Measurements from ENCODE around the gene SPECC1L.
"Not testable (repeated sequence)": the region's sequence is repeated elsewhere in the genome, so short reads cannot be mapped to it uniquely, and the experiment has no call there.

Gene SPECC1L

DNA sequence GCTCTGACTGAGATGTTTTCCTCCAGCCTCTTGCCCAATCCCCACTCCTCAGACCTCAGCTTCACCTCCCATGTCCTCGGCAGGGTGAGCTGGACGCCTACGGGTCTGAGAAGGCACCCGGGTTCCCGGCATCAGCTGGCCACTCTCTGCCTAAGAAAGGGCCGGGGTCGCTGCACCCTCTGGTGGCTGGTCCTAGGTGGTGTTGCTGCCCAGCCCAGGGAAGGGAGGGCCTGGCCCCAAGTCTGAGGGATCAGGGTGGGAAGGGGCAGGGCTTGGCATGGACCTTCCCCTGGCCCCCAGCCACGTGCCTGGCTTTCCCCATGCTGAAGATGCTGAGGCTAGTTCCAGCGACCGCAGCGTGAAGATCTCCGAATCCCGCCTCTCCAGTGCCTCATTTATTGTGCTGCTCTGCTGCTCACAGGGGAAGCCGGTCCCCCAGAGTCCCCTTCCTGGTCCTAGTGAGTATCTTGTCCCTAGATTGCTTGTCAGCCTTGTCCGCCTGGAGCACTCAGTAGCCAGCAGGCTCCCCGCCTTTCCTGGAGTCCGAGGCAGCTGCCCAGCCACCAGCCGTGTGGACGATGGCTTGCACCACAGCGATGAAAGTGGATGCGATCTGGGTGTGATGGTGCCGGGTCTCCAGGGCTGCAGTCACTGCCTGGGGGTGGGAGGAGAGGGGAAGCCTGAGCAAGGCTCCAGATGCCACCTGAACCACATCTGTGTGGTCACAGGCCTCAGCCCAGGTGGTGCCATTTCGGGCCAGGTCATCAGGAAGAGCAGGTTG lies 22.9 kb upstream of the SPECC1L start:
- peak; percentile 53 to 58 for DNase-seq (ENCODE audit: low read depth in 2 of 2)

DNA sequence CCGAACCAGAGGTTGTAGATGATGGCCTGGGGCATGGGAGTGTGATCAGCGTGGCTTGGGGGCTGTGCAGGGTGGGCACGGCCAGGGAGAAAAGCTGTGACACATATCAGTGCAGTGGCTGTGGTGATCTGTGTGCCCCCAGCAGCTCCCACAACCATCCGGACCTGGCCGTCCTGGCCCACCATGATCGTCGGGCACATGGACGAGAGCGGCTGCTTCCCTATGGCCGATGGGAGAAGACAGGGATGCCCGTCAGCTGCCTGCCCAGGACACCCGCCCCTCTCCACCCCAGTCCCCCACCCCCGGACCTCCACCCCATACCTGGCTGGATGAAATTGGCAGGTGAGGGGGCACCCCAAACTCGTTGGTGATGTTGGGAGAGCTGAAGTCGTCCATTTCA lies 22.0 kb upstream of the SPECC1L start:
- not testable (repeated sequence) for DNase-seq (ENCODE audit: low read depth in 2 of 2)

DNA sequence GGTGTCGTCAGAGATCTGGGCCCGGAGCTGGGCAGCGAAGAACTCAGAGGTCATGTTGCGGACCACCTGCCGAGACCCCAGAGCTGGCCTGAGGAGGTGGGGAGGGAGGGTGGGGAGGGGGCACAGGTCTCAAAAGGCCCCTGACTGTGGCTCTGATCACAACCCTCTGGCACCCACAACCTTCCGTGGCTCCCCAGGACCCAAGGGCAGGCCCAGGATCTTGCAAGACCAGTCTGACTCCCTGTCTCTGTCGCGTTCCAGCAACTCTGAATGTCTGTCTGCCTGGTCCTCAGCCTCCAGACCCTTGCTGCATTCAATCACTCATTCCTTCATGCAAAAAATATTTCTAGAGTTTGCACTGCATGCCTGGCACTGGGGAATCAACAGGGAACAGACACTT lies 21.2 kb upstream of the SPECC1L start:
- DNase-seq (ENCODE audit: low read depth in 2 of 2), result not testable (repeated sequence)

DNA sequence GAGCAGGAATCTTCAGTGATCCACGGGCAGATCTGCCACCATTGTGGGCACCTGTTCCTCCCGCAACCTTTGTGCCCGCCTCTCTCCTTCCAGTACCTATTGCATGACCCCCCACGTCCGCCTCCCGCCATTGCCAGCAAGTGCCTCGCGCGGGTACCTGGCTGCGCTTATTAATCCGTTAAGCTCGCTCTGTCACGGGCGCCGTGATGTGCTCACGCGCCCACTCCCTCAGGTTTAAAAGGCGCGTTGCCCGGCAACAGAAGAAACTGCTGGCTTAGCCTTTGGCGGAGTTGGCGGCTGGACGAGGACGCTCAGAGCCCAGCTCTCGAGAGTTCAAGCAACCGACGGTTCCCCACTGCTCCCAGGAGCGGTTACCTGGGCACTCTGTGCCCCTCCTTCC lies 19.3 kb upstream of the SPECC1L start:
- not testable (repeated sequence) for DNase-seq (ENCODE audit: low read depth in 2 of 2)

DNA sequence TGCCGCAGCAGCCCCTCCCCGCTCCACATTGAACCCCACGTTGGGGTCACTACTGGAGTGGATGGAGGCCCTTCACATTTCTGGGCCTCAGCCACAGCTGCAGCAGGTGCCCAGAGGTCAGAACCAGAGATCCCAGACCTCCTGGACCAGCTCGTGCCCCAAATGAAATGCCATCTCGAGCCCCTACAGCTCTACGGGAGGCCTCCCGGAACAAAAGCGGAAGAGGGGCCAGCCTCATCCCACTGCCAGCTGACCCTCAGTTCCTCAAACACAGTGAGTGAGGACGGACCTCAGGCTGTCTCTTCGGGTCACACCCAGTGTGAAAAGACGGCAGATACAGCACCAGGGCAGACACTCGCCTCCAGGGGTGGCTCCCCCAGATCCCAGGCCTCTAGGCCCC lies 17.5 kb upstream of the SPECC1L start:
- DNase-seq (ENCODE audit: low read depth in 2 of 2), result not testable (repeated sequence)

DNA sequence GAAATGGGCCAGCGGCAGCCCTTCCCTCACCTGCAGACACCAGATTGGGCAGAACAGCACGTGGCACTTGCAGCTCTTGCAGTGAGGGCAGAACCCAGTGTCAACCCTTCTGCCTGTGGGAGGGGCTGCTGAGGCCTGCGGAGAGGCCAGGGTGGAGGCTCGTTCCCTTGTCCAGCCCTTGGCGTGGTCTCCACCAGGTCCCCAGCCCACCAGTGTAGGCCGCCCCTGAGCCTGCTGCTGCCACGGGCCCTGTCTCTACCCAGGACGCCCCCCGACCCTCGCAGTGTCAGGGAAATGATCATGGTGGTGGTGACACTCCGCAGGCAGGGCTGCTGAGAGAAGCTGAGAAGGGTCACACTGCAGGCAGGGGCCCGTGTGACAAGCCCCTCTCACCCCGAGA lies 14.5 kb upstream of the SPECC1L start:
- DNase-seq (ENCODE audit: low read depth in 2 of 2), result not testable (repeated sequence)

DNA sequence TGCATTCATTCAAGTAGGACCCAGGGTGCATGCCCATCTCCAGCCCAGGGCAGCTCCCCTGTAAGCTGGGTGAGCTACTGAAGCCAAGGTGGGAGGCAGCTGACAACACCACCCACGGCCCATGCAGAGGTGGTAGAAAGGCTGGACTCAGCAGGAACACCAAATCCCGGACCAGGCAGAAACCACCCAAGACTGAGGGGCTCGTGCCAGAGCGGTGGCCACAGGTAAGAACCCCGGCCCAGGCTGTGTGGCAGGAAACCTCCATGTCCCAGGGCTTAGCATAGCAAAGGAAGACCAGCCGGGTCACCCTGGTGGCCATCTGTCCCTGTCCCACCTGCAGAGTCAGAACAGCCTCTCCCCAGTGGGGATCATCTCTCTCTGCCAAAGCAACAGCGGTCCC lies 13.9 kb upstream of the SPECC1L start:
- not testable (repeated sequence) for DNase-seq (ENCODE audit: low read depth in 2 of 2)

DNA sequence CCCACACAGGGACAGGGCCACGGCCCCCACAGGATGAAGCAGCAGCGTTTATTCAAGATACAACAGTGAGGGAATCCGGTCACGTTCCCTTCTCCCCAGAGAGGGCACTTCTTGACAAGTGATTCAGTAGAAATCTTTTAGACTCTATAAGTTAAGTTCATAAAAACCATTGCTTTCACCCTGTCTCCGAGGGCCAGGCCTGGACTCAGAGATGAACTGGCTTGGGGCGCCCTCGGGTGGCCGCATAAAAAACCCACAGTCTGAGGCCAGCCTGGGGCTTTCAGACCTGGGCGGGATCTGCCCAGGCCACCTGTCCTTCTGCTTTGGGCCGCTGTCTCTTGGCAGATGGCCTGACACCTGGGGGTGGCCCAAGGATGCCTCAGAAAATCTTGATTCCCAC lies 11.2 kb upstream of the SPECC1L start:
- peak; percentile 45 to 48 for DNase-seq (ENCODE audit: low read depth in 2 of 2)

DNA sequence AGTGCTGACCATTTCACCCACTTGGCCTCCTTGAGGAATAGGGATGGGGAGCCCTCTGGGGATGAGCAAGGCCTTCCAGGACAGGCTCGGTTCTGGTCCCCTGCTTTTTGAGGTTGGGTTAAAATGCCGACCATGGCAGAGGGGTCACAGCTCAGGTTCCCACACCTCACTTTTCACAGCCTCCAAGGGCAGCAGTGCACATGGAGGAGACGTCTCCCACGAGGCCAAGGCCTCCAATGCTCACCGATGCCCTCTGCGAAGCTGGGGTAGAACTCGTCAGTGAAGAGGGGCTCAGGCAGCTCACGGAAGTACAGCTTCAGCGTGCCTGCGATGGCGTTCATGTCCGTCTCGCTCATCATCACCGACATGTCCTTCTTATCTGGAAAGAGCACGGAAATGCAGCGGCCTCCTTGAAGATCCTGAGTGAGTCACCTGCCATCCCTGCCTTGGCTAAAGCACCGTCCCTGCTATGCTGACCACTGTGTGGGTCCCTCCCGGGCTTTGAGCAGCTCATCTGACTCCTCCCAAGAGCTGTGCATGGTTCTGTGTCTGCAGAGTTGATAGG lies 8.4 kb upstream of the SPECC1L start:
- not testable (repeated sequence) for DNase-seq (ENCODE audit: low read depth in 2 of 2)

DNA sequence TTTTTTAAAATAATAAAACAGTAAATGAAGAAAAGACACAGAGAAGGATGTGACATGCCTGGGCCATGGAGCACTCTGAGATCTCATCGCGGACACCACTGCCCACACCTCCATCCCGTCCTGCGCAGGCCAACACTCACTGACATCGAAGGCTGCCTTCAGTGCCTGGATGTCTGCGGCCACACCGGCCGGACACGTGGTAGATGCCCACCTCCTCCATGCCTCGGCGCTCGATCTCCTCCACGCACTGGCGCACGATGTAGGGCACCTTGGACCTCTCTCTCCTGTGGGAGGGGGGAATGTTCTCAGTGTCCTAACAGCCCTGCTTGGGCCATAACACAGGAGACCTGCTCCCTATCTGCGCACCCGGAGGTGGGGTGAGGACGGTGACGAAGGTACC lies 7.2 kb upstream of the SPECC1L start:
- not testable (repeated sequence) for DNase-seq (ENCODE audit: low read depth in 2 of 2)

DNA sequence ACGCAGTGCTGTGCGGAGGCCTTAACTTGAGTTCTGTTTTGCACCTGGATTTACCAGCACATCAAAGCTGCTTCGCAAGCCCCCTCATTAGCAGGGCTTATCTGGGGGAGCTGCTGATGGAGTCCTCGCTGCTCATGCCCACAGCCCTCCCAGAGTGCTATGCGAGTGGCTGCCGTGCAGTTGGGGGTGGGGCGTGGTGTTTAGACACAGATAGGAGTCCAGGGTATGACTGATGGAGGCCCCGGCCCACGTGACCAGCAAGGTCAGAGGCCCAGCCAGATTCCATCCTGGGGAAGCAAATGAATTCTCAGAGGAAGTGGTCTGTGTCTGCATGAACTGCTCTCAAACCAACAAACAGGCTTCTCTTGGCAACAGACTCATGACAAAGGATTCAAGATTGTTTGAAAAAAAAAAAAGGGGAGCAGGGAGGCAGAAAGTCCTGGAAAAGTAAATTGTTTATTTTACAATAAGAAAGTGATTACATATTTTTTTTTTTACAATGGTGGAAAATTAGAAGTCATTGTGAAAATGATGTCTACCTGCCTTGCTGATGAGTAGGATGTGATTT lies 6.2 kb upstream of the SPECC1L start:
- not testable (repeated sequence) for DNase-seq (ENCODE audit: low read depth in 2 of 2)

DNA sequence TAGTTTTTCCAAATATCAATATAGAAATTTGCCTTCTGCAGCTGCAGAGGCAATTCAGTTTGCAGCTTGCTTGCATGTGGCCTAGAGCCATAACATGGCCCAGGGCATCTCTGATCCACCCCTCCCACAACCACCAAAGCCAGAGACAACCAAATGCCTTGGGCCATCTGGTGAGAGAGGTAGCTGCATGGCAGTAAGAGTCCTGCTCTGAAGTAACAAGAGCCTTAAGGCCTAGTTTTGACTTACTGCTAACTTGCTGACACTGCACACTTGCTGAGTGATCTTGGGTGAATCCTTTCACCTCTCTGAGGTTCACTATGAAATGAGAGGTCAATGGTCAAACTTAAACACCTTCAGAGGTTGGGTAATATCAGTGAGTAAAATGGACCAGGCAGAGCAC lies 4.9 kb upstream of the SPECC1L start:
- DNase-seq (ENCODE audit: low read depth in 2 of 2), result no peak

DNA sequence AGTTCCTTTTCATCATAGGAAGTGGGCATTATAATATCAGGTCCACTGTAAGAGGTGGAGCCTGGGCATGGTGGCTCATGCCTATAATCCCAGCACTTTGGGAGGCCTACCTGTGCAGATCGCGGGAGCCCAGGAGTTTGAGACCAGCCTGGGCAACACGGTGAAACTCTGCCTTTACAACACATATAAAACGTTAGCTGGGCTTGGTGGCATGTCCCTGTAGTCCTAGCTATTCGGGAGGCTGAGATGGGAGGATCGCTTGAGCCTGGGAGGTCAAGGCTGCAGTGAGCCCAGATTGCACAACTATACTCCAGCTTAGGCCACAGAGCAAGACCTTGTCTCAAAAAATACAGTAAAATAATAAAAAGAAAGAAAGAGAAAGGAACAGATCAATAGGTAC lies 4.1 kb upstream of the SPECC1L start:
- DNase-seq (ENCODE audit: low read depth in 2 of 2), result not testable (repeated sequence)

DNA sequence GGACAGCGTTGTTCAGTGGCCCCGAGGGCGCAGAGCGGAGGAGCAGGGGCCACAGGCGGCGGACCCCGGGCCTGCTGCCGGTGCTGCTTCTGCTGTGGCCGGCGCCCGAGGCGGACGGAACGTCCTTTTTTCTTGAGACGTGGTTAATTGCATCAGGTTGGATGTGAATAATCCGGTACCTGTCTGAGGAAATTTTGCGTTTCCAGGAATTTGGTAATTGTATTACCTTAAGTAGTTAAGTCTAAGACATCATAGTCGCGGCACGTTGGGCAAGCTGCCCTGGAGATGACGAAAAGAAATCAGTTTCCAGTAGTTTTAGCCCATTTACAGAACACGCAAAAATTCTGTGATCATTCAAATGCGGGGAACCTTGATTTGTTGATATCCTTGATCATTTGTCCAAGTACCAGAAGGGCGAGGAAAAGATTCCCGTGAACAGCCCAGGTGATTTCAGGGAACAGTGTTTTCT lies 789 bp downstream of the SPECC1L start:
- no peak for DNase-seq (ENCODE audit: low read depth in 2 of 2)

DNA sequence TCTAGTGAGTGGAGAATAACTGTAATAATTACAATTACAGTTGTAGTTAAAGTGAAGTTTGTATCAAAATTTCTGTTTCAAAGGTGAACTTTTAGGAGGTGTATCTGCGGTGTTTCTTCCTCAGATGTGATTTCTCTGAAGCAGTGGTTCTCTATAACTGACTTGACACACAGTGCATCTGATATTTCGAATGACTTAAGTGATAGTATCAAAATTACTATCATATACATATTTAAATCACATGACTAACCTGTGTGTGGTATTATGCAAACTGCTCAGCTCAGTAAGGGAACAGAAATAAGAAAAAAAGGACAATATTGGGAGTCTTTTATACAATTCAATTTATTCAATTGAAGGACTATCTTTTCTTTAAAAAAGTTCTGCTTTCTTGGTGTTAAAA lies 2.4 kb downstream of the SPECC1L start:
- not testable (repeated sequence) for DNase-seq (ENCODE audit: low read depth in 2 of 2)

DNA sequence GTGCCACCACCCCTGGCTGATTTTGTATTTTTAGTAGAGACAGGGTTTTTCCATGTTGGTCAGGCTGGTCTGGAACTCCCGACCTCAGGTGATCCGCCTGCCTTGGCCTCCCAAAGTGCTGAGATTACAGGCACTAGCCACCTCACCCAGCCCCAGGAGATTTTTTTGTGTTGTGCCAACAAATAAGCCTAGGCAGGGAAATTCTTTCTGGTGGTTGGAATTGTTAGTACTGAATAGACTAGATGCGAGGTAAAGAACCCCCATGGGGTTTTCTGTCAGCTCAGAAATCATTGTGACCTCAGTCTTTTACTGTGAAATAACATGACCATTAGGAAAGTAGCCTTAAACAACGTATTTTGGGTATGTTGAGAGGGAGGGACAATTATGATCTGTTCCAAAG lies 3.3 kb downstream of the SPECC1L start:
- DNase-seq (ENCODE audit: low read depth in 2 of 2), result not testable (repeated sequence)

DNA sequence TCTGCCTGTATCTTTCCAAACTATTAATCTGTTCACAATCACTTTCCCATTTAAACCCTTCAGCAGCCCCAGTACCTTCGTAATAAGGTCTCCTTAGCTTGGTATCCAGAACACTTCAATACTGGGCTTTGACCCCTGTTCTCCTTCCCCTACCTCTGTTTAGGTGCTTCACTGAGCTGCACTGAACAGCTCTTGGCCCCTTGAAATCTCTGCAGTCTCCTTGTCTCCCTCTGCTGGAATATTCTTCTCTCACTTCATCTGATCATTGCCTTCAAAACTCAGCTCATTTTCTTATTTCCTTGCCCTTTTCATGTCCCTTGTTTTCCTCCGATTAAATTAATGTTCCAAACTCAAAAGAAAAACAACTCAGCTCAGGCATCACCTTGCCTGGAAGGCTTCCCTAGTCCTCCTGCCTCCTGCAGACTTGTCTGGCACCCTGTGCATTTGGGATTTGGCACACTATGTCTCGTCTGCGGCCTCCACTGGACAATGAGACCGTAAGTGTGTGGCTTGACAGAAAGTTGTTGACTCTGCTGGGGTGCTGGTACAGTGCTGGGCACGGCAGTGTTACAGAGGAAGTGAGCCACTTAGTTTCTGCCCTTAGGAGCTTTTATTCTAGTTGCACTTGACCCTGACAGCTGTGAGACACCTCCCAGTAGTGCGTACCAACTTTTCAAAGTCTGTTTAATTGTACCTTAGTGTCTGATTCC lies 4.2 kb downstream of the SPECC1L start:
- not testable (repeated sequence) for DNase-seq (ENCODE audit: low read depth in 2 of 2)

DNA sequence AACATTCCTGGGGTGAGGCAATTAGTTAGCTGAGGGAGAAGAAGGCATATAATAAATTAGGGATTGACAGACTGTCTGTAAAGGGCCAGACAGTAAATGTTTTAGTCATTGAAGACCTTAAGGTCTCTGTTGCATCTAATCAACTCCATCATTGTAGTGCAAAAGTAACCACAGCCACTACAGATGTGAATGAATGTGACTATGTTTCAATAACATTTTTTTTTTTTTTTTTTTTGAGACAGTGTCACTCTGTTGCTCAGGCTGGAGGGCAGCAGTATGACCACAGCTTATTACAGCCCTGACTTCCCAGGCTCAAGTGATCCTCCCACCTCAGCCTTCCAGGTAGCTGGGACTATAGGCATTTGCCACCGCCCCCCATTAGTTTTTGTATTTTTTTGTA lies 9.7 kb downstream of the SPECC1L start:
- DNase-seq (ENCODE audit: low read depth in 2 of 2), result not testable (repeated sequence)

DNA sequence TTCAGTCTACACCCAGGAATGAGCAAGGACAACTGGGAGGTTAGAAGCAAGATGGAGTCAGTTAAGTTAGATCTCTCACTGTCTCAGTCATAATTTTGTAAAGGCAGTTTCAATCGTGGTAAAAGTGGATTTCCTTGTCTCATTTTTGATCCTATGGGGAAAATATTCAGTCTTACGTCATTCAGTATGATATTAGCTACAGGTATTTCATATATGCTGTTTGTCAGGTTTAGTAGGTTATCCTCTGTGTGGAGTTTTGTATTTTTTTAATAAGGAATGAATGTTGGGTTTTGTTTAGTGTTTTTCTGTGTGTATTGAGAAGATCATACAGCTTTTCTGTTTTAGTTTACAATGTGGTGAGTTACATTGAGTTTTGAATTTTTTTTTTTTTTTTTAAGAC lies 11.8 kb downstream of the SPECC1L start:
- DNase-seq (ENCODE audit: low read depth in 2 of 2), result no peak

DNA sequence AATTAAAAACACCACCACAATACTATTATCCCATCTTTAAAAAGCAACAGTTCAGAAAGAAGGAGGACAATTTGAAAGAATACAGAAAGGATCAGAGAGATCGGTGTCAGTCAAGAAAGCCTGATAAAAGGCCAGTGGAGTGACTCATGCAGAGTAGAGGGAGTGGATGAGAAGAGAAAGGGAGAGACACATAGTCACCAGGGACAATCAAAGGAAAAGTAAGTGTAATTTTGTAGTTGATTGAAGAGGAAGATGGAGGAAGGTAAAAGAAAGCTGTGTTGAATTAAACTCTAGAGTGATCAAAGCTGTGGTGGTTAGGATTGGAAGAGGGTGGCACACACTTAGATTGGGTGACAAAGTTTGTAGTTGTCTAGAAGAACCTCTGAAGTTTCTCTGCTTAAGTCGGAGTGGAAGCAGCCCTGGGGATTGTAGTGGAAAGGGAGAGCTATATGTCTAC lies 14.1 kb downstream of the SPECC1L start:
- no peak for DNase-seq (ENCODE audit: low read depth in 2 of 2)

DNA sequence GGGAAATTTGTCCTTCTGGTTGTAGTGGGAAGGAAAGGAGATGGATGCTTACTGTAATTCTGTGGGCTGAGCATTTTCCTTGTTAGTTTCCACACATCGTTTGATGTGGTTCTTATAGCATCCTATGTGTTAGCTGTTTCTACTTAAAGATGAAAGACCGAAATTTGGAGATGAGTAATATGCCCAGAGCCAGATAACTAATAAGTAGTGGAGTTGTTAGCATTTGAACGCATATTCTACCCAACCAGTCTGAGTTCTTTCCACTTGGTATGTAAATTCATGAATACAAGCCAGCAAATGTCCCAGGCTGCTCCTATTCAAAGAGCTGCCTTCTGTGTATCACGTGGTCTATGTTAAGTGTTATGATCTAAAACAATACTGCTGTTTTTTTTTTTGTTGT lies 14.6 kb downstream of the SPECC1L start:
- peak; percentile 50 to 51 for DNase-seq (ENCODE audit: low read depth in 2 of 2)

DNA sequence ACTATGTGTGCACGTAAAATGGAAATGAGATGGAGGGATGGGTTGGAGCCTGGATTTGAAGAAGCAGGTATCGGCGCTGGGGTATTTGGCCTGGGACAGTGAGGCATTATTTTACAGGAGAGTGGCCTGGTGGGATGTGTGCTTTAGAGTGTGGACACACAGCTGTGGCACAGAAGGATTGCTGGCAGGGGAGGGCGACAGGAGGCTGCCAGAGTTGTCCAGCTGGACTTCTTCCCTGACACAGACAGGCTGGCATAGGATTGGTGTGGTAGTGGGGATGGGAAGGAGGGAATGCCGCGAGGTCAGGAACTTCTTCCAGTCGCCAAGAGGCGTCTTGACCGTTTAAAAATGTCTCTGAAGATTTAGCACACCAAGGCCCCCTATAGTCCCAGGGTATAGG lies 16.6 kb downstream of the SPECC1L start:
- DNase-seq (ENCODE audit: low read depth in 2 of 2), result not testable (repeated sequence)
